Left ventricle myocardium inferior (tissue), 1 donor: Measurements from ENCODE around the gene TOLLIP. TPM values are rescaled to one million over a fixed set of nuclear protein-coding genes. Genes with fewer than 3 reads are reported as not detected.
"Not testable (repeated sequence)": the region's sequence is repeated elsewhere in the genome, so short reads cannot be mapped to it uniquely, and the experiment has no call there.

ENCODE experiments used
- DNase-seq: peaks from one replicate; pipeline ENCODE4 v3.0.0-alpha.2; 2020
- H3K27ac ChIP-seq: fragments of 200-600 bp; replicated peaks from 2 replicates; pipeline ENCODE4 v1.8.0; 2021
- H3K27me3 ChIP-seq: fragments of 200-600 bp; 2 replicates; pipeline ENCODE4 v1.8.0; 2021; ENCODE audit warnings: low read depth
- H3K36me3 ChIP-seq: fragments of 200-600 bp; 2 replicates; pipeline ENCODE4 v1.8.0; 2021
- H3K4me1 ChIP-seq: fragments of 200-600 bp; 2 replicates; pipeline ENCODE4 v1.8.0; 2021
- H3K4me3 ChIP-seq: fragments of 200-600 bp; 2 replicates; pipeline ENCODE4 v1.8.0; 2021; ENCODE audit warnings: mild to moderate bottlenecking, moderate library complexity
- H3K9me3 ChIP-seq: fragments of 200-600 bp; replicated peaks from 2 replicates; pipeline ENCODE4 v1.8.0; 2021
- CTCF ChIP-seq: fragments of 200-600 bp; IDR thresholded peaks from 2 replicates; pipeline ENCODE4 v1.8.0; 2021; ENCODE audit warnings: antibody characterized with exemption, mild to moderate bottlenecking, borderline replicate concordance
- intact Hi-C: fragments of 100-400 bp; cut with micrococcal nuclease; formaldehyde crosslinking; loops from one replicate; pipeline ENCODE4 v1.11.0; 2022
- total RNA-seq: library from RNA; stranded (reverse); fragmentation: NEBNext Ultra II Directional; extraction: Animal tissue kit (Norgen Biotek cat#: 25700); gene quantifications from one replicate; pipeline ENCODE4 v1.2.1, GENCODE V29; 2021
- donor health status: DM: no; HTN: yes; CAD: no; lungs with severe emphysema.

The TOLLIP gene
- total RNA-seq, 1 donor from 2014 or later, result 51.9 TPM

- Histone ChIP-seq H3K27me3 (no peaks in the 10 kb centered on the region), H3K27ac (no peak overlapping the region), H3K4me3 (no peak overlapping the region), H3K9me3 (peaks cover 5% of the 10 kb centered on the region), H3K36me3 (peaks cover 10% of the 10 kb centered on the region), H3K4me1 (peaks cover 16% of the 10 kb centered on the region)
- intact Hi-C loops, result no loop called here
- DNase-seq, result no peak
- TF ChIP-seq CTCF, result no peak
Observed at GRCh38 chr11:1270476-1270875, 39.0 kb downstream of the TOLLIP start.

GRCh38 chr11:1269957-1270356 lies 39.5 kb downstream of the TOLLIP start:
- no peaks in the 10 kb centered on the region for H3K27me3 ChIP-seq
- no peak for TF ChIP-seq CTCF

GRCh38 chr11:1267441-1268100 lies 41.9 kb downstream of the TOLLIP start:
- DNase-seq, result no peak
- intact Hi-C loops, result no loop called here
- peaks cover 5% of the 10 kb centered on the region for H3K9me3 ChIP-seq
- H3K27ac ChIP-seq, result peak overlapping the region; percentile 35
- H3K27me3 ChIP-seq, result no peaks in the 10 kb centered on the region
- no peak for TF ChIP-seq CTCF
- no peak overlapping the region for H3K4me3 ChIP-seq
- H3K36me3 ChIP-seq, result no peaks in the 10 kb centered on the region
- H3K4me1 ChIP-seq, result peaks cover 17% of the 10 kb centered on the region

More at GRCh38 chr11:1269957-1270356, 39.5 kb downstream of the TOLLIP start:
- Histone ChIP-seq H3K27ac (no peak overlapping the region), H3K36me3 (peaks cover 5% of the 10 kb centered on the region), H3K9me3 (peaks cover 5% of the 10 kb centered on the region), H3K4me1 (peaks cover 11% of the 10 kb centered on the region), H3K4me3 (no peak overlapping the region)
- no peak for DNase-seq
- intact Hi-C loops, result no loop called here

GRCh38 chr11:1266976-1267375 lies 42.5 kb downstream of the TOLLIP start:
- H3K4me3 ChIP-seq, intact Hi-C loops, H3K9me3 ChIP-seq, DNase-seq, H3K27me3 ChIP-seq, H3K27ac ChIP-seq, H3K36me3 ChIP-seq: not testable (repeated sequence)
- H3K4me1 ChIP-seq, result peaks cover 22% of the 10 kb centered on the region

- peaks cover 26% of the 10 kb centered on the region for H3K4me1 ChIP-seq
- H3K27me3 ChIP-seq, H3K9me3 ChIP-seq, H3K4me3 ChIP-seq, H3K27ac ChIP-seq, DNase-seq, intact Hi-C loops, H3K36me3 ChIP-seq: not testable (repeated sequence)
Observed at GRCh38 chr11:1265480-1265879, 44.0 kb downstream of the TOLLIP start.

- Histone ChIP-seq H3K27ac (peak overlapping the region; percentile 6), H3K4me1 (peaks cover 26% of the 10 kb centered on the region)
- DNase-seq, intact Hi-C loops, H3K27me3 ChIP-seq, H3K9me3 ChIP-seq, H3K36me3 ChIP-seq, H3K4me3 ChIP-seq: not testable (repeated sequence)
- TF ChIP-seq CTCF, result peak; percentile 62
Observed at GRCh38 chr11:1264444-1264843, 45.0 kb downstream of the TOLLIP start.
